ENCODE data around the gene ZNF580. TPM values are rescaled to one million over a fixed set of nuclear protein-coding genes. Genes with fewer than 3 reads are reported as not detected.

The ZNF580 gene
- total RNA-seq, 1 donor from 2014 or later: 10.8 TPM

DNA sequence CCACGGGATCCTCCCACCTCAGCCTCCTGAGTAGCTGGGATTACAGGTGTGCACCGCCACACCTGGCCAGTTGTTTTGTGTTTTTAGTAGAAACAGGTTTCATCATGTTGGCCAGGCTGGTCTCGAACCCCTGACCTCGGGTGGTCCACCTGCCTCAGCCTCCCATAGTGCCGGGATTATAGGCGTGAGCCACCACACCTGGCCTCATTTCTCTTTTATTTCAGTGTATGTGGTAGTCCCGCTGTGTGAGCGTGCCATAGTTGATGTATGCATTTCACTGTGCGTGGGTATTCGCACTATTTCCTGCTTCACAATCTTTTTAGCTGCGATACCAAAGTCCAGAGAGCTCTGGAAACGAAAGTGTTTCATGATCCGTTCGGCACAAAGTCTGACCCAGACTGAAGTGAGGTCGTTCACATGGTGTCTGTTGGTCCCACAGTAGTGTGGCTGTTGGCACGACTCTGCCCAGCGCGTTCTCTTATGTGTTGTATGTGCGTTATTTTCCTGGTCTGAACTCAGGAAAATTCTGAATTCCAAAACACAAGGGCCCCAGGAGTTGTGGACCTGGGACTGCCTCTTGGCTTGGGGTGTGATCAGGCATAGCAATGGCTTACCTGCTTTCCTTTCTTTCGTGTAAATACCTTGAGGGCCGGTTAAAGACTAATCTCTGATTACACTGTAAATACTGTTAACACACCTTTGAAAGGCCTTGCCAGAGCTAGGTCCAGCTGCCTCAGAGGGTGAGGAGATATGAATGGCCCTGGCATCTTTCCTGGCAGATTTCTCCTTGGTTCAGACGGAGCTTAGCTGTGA, 42.9 kb downstream of the ZNF580 start:
- no peak for DNase-seq (ENCODE audit: low read depth)
- TF ChIP-seq, protein P1, sequence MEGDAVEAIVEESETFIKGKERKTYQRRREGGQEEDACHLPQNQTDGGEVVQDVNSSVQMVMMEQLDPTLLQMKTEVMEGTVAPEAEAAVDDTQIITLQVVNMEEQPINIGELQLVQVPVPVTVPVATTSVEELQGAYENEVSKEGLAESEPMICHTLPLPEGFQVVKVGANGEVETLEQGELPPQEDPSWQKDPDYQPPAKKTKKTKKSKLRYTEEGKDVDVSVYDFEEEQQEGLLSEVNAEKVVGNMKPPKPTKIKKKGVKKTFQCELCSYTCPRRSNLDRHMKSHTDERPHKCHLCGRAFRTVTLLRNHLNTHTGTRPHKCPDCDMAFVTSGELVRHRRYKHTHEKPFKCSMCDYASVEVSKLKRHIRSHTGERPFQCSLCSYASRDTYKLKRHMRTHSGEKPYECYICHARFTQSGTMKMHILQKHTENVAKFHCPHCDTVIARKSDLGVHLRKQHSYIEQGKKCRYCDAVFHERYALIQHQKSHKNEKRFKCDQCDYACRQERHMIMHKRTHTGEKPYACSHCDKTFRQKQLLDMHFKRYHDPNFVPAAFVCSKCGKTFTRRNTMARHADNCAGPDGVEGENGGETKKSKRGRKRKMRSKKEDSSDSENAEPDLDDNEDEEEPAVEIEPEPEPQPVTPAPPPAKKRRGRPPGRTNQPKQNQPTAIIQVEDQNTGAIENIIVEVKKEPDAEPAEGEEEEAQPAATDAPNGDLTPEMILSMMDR (conservative IDR thresholded peaks at IDR 0.05; ENCODE audit: low read depth, low read length): no peak
- no peak overlapping the region for H3K4me3 ChIP-seq (ENCODE audit: low read depth, low read length)

DNA sequence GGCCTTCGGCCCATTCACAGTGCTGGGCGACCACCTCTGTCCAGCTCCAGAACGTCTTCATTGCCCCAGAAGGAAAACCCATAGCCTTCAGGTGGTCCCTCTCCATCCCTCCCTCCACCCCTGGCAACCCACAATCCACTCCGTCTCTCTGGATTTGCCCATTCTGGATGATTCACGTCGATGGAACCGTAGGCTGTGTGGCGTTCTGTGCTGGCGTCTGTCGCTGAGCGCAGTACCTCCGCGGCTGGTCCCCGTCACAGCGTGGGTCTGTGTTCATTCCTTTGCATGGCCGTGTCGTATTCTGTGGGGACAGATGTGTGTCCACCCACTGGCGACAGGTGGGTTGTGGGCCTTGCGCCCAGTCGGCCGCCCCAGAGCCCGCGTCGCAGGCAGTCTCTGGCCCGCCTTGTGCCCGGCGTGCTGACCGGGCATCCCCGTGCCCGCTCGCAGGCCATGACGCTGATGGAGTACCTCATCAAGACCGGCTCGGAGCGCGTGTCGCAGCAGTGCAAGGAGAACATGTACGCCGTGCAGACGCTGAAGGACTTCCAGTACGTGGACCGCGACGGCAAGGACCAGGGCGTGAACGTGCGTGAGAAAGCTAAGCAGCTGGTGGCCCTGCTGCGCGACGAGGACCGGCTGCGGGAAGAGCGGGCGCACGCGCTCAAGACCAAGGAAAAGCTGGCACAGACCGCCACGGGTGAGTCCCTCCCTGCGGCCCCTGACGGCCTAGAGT, 44.3 kb downstream of the ZNF580 start:
- TF ChIP-seq, protein P1 (conservative IDR thresholded peaks at IDR 0.05; ENCODE audit: low read depth, low read length): no peak
- no peak for DNase-seq (ENCODE audit: low read depth)
- H3K4me3 ChIP-seq (ENCODE audit: low read depth, low read length): no peak overlapping the region

DNA sequence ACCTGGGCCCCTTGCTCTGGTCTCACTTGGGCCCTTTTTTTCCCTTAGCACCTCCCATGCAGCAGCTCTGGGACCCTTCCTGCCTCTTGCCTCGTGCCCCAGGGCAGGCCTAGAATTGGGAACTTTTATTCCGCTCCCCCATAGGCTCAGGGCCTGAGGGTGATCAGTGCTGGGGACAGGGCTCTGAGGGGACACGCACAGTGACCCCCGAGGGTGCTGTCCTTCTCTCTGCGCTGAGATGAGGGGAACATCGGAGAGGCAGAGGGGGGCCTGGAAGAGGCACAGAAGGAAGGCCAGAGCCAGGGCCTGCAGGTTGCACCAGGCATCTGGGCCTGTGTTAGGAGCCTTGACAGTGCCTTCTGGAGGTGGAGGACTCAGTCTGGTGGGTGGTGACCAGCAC, 45.0 kb downstream of the ZNF580 start:
- no peak overlapping the region for H3K4me3 ChIP-seq (ENCODE audit: low read depth, low read length)
- TF ChIP-seq, protein P1 (conservative IDR thresholded peaks at IDR 0.05; ENCODE audit: low read depth, low read length): no peak
- DNase-seq (ENCODE audit: low read depth): no peak

DNA sequence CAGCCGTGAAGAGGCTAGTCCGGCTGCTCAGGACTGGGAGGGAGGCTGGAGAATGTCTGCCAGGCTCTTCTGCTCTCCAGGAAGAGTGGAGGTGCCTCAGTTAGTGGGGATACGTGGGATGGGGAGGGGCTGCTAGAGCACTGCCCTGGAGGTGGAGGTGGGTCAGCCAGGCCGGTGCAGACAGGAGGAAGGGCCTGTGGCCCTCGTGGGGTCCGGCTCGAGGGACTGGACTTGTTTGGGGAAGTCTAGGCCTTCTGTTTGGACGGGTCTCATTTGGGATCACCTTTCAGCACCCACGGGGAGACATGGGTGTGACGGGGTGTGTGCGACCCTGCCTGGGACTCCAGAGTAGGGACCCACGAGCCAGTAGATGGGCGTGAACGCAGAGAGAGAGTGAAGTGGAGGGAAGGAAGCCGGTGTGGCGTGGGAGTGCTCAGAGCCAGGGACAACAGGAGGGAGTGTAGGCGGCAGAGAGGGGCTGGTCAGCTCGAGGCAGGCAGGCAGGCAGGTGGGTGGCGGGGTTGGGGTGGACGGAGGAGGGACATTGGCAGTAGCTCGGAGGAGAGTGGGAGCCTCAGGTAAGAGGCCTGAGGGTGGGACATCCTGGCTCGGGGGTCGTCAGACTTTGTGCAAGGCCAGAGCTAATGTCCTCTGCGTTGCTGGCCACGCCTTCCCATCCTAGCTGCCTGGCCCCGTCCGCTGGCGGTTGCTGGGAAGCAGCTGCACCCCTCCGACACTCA, 45.7 kb downstream of the ZNF580 start:
- no peak overlapping the region for H3K4me3 ChIP-seq (ENCODE audit: low read depth, low read length)
- TF ChIP-seq, protein P1 (conservative IDR thresholded peaks at IDR 0.05; ENCODE audit: low read depth, low read length): no peak
- DNase-seq (ENCODE audit: low read depth): no peak

GRCh38 chr19:55687281-55688201, 46.7 kb downstream of the ZNF580 start:
- no peak overlapping the region for H3K4me3 ChIP-seq (ENCODE audit: low read depth, low read length)
- no peak for DNase-seq (ENCODE audit: low read depth)
- TF ChIP-seq, protein P1 (conservative IDR thresholded peaks at IDR 0.05; ENCODE audit: low read depth, low read length): no peak
